NOMO-1 treated with dmso at 0.1 percent for 144 hours (cell line): ENCODE results near the gene CCR6.
A peak's percentile ranks its signal among the peaks of the same experiment; 100 is the strongest.
"Not testable (repeated sequence)": the region's sequence is repeated elsewhere in the genome, so short reads cannot be mapped to it uniquely, and the experiment has no call there.

ENCODE experiments used
- DNase-seq: peaks from one replicate; lab custom pipeline; 2025; ENCODE audit not compliant: unreplicated experiment; lab: John Stamatoyannopoulos, UW

The CCR6 gene

GRCh38 chr6:167141667-167142432 is 19.0 kb downstream of the CCR6 start:
- DNase-seq: no peak

DNA sequence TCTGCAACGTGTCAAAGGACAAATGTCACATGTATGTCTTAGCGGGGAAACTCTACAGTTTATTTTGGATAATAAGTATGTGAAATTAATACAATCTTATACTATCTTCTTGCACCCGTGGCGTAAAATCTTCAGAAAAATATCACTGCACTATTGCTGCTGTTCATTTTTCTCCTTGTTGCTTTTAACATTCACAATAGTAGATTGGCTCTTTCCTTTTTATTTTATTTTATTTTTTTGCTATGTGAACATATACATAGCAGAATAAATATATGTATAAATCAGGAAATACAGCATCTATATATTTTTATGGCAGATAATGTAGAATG is 19.5 kb downstream of the CCR6 start:
- no peak for DNase-seq

DNA sequence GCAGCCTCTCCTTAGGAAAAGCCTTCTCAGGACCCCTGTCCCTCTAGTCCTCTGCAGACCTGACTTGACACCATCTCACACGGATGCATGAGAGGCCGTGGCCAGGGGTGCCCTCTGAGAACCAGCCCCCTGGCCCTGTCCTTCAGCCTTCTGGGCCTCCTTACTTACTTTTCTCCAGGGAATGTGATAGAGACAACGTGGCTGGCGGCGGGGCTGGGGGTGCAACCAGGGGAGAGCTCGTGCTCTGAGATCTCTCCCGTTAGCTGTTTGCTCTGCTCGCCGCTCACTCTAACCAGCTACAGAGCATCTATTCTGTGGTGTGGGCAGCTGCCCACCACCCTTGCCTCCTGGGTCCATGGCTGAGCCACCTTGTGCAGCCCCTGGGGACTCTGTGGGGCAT is 20.1 kb downstream of the CCR6 start:
- DNase-seq: no peak

- no peak for DNase-seq
Measured at GRCh38 chr6:167145461-167145860, 22.6 kb downstream of the CCR6 start.

- DNase-seq: no peak
Measured at GRCh38 chr6:167146135-167146534, 23.2 kb downstream of the CCR6 start.

GRCh38 chr6:167146977-167147376 is 24.1 kb downstream of the CCR6 start:
- DNase-seq: no peak

DNA sequence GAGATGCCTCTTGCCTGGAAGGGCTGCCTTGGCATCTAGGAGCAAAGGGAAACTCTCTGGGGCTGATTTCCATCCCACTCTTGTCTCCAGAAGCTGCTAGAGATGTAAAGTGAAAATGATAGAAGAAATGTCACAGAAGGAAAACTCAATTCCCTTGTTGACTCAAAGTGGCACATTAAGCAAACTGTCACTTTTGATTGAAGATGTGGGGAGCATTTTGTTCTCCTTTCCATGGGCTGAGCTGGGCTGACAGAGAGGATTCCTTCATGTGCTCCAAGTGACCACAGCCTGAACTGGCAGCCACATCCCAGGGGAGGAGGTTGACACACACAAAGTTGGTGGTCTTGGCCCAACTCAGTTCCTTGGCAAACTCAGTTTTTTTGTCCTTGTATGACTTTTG is 25.1 kb downstream of the CCR6 start:
- DNase-seq: no peak

- no peak for DNase-seq
Measured at GRCh38 chr6:167148997-167149396, 26.1 kb downstream of the CCR6 start.

GRCh38 chr6:167150941-167151549 is 28.1 kb downstream of the CCR6 start:
- no peak for DNase-seq

- no peak for DNase-seq
Measured at GRCh38 chr6:167151648-167152047, 28.8 kb downstream of the CCR6 start.

DNA sequence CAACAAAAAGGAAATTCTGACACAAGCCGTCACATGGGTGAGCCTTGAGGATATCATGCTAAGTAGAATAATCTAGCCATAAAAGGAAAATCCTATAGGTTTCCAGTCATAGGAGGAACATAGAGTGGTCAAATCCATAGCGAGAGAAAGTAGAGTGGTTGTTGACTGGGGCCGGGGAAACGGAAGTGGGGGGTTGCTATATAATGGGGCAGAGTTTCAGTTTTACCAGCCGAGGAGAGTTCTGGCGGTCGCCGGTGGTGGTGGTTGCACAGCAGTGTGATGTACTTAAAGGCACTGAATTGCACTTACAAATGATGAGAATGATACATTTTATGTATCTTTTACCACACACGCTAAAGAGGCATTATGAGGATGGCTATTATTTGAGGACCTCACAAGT is 30.0 kb downstream of the CCR6 start:
- DNase-seq: peak; percentile 19

- peak; percentile 80 for DNase-seq
Measured at GRCh38 chr6:167153521-167153959, 30.6 kb downstream of the CCR6 start.

DNA sequence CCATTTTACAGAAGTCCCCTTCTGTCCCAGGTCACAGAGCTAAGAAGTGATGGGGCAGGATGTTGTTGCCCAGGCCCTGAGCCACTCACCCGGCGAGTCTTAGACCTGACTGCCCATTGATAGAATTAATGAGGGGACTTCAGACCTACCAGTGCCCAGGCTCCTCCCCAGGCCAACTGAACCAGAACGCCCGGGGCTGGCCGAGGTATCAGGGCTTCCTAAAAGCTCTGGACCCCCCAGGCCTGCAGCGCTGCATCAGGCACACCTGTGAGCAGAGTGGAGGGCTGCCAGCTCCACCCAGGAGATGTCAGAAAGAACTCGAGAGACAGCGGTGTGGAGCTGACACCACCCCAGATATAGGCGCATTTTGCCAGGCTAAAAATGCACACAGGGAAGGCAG is 31.4 kb downstream of the CCR6 start:
- no peak for DNase-seq

DNA sequence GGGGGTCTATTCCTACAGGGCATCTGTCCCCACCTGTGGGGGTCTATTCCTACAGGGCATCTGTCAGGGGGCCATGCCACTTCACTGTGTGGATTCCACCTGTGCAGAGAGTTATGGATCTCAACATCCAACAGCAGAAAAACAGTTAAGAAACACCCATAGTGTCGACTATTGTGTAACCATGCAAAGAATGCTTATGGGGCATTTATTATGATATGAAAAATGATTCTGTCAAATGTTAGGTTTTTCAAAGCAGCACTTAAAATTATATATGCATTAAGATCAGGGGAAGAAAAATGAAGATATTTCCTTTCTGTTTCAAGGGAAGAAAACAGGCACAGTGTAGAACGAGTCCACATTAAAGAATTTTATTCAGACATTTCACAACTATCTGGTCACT is 32.0 kb downstream of the CCR6 start:
- no peak for DNase-seq

GRCh38 chr6:167157414-167157813 is 34.5 kb downstream of the CCR6 start:
- DNase-seq: no peak

DNA sequence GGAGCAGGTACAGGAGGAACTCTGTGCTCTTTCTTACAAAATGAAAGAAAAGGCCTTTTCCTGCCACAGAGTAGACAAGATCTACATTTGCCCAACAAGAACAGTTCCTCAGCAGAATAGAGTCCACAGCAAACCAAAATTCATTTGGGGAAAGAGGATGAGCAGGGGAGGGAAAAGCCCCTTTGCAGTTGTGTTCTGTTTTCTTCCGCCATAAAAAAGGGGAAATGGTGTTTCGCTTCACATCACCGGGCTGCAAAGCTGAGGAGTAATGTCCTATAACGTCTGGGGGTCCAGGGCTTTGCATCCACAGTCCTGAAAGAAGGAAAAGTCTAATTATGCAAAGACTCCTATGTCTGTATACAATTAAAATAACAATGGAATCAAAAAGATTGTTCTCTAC is 35.0 kb downstream of the CCR6 start, which contains the start of gene GPR31:
Gene GPR31 (minus strand): TSS at position 118 of the 400 bp plus-strand sequence. CDS start 149 bp downstream, outside the sequence.
- no peak for DNase-seq

DNA sequence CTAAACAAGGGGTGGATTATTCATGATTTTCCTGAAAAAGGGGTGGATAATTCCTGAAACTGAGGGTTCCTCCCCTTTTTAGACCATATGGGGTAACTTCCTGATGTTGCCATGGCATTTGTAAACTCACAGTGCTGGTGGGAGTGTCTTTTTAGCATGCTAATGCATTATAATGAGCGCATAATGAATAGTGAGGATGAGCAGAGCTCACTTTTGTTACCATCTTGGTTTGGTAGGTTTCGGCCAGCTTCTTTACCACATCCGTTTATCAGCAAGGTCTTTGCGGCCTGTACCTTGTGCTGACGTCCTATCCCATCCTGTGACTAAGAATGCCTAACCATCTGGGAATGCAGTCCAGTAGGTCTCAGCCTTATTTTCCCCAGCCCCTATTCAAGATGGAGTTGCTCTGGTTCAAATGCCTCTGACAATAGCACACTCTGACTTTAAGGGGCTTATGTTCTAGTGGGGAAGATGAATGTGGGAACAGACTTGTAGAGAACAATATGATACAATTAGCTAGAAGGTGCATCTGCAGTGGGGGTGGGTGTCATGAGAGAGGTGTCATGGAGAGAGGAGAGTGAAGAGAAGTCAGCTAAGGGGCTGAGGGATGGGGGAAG is 39.1 kb downstream of the CCR6 start:
- no peak for DNase-seq

- DNase-seq: no peak
Measured at GRCh38 chr6:167162591-167162990, 39.7 kb downstream of the CCR6 start.

- no peak for DNase-seq
Measured at GRCh38 chr6:167163476-167164011, 40.6 kb downstream of the CCR6 start.

- DNase-seq: no peak
Measured at GRCh38 chr6:167164261-167164660, 41.4 kb downstream of the CCR6 start.

GRCh38 chr6:167165858-167166471 is 43.1 kb downstream of the CCR6 start:
- DNase-seq: no peak

- not testable (repeated sequence) for DNase-seq
Measured at GRCh38 chr6:167167699-167168098, 44.8 kb downstream of the CCR6 start.
